HG03280 (cell line): ENCODE measurements around the gene NUDT14.

Experiments used
- ATAC-seq: cut with Tn5 transposase; IDR thresholded peaks from one replicate; pipeline ENCODE4 v1.9.1; 2021; ENCODE audit warnings: mild to moderate bottlenecking, moderate library complexity; ENCODE audit not compliant: unreplicated experiment

The NUDT14 gene

GRCh38 chr14:105180592-105181548 is at the start of gene NUDT14:
Gene NUDT14, minus strand, starts transcription at chr14:105181312. Its CDS starts 103 bp downstream, at chr14:105181209.
- ATAC-seq = peak; percentile 70

GRCh38 chr14:105229099-105229655 is 48.1 kb upstream of the NUDT14 start:
- ATAC-seq = no peak

- no peak for ATAC-seq
These were observed 47.5 kb upstream of the NUDT14 start for GRCh38 chr14:105228562-105228961.

GRCh38 chr14:105227346-105227745 is 46.2 kb upstream of the NUDT14 start:
- ATAC-seq = no peak

GRCh38 chr14:105226198-105226597 is 45.1 kb upstream of the NUDT14 start:
- ATAC-seq = no peak

- ATAC-seq = no peak
These were observed 43.9 kb upstream of the NUDT14 start for GRCh38 chr14:105224845-105225570.

GRCh38 chr14:105223770-105224544 is 42.8 kb upstream of the NUDT14 start:
- ATAC-seq = no peak

GRCh38 chr14:105223260-105223659 is 42.1 kb upstream of the NUDT14 start:
- no peak for ATAC-seq

- ATAC-seq = no peak
These were observed 40.6 kb upstream of the NUDT14 start for GRCh38 chr14:105221598-105222178.

GRCh38 chr14:105220699-105221597 is 39.8 kb upstream of the NUDT14 start:
- ATAC-seq = no peak

- ATAC-seq = no peak
These were observed 38.6 kb upstream of the NUDT14 start for GRCh38 chr14:105219753-105220152.

GRCh38 chr14:105219043-105219612 is 38.0 kb upstream of the NUDT14 start:
- no peak for ATAC-seq

- no peak for ATAC-seq
These were observed 37.5 kb upstream of the NUDT14 start for GRCh38 chr14:105218611-105219010.

- no peak for ATAC-seq
These were observed 36.7 kb upstream of the NUDT14 start for GRCh38 chr14:105217774-105218173.

- no peak for ATAC-seq
These were observed 35.6 kb upstream of the NUDT14 start for GRCh38 chr14:105216490-105217247.

- no peak for ATAC-seq
These were observed 34.5 kb upstream of the NUDT14 start for GRCh38 chr14:105215602-105216001.

- ATAC-seq = no peak
These were observed 33.3 kb upstream of the NUDT14 start for GRCh38 chr14:105214324-105214915.

GRCh38 chr14:105213361-105213760 is 32.2 kb upstream of the NUDT14 start:
- ATAC-seq = no peak
